IMR-90 (cell line): Measurements from ENCODE around the gene GNG7. TPM values are rescaled to one million over a fixed set of nuclear protein-coding genes. Genes with fewer than 3 reads are reported as not detected.

Experiments
- ATAC-seq: fragments of 200-7000 bp; cut with Tn5 transposase; 2 replicates; pipeline ENCODE4 v1.9.1; 2020; ENCODE audit warnings: low read depth, mild to moderate bottlenecking, moderate library complexity
- BruUV-seq: library from RNA; stranded (reverse); fragments of 400-500 nt; replicated peaks from 2 replicates; lab custom pipeline; 2021; lab: Mats Ljungman, UMichigan
- CTCF ChIA-PET: fragments of 300-600 bp; formaldehyde crosslinking; extraction: SDS; loops from one replicate; lab custom pipeline; 2021; ENCODE audit warnings: antibody characterized with exemption; lab: Yijun Ruan, JAX
- POLR2A ChIA-PET: fragments of 300-600 bp; sonication (Branson Sonifier 250); formaldehyde crosslinking; loops from one replicate; lab custom pipeline; 2022; ENCODE audit warnings: antibody characterized with exemption; ENCODE audit not compliant: unreplicated experiment; lab: Charles Lee
- DNase-seq: peaks from one replicate; pipeline ENCODE4 v3.0.0; 2013
- H2AFZ ChIP-seq: replicated peaks from 2 replicates; pipeline ENCODE3; 2013; ENCODE audit warnings: low read length, mild to moderate bottlenecking; ENCODE audit not compliant: poor library complexity
- H2AK5ac ChIP-seq: 2 replicates; pipeline ENCODE4 v1.6.1; 2013; ENCODE audit warnings: low read depth, low read length, inconsistent platforms
- H2AK9ac ChIP-seq: replicated peaks from 2 replicates; pipeline ENCODE3; 2013; ENCODE audit warnings: mild to moderate bottlenecking, low read depth, low read length, moderate library complexity; ENCODE audit not compliant: poor library complexity
- H2BK120ac ChIP-seq: 2 replicates; pipeline ENCODE4 v1.6.1; 2013; ENCODE audit warnings: low read depth, low read length, inconsistent platforms
- H2BK15ac ChIP-seq: 3 replicates; pipeline ENCODE4 v1.6.1; 2013; ENCODE audit warnings: low read depth, low read length, inconsistent platforms
- H2BK20ac ChIP-seq: 2 replicates; pipeline ENCODE4 v1.6.1; 2013; ENCODE audit warnings: low read depth, mild to moderate bottlenecking, inconsistent platforms, low read length, moderate library complexity
- H2BK5ac ChIP-seq: 2 replicates; pipeline ENCODE4 v1.6.1; 2013; ENCODE audit warnings: mild to moderate bottlenecking, low read depth, low read length, inconsistent platforms; ENCODE audit not compliant: poor library complexity, severe bottlenecking
- H3K14ac ChIP-seq: replicated peaks from 2 replicates; pipeline ENCODE4 v1.6.1; 2013; ENCODE audit warnings: low read depth, low read length, inconsistent platforms
- H3K18ac ChIP-seq: 2 replicates; pipeline ENCODE4 v1.6.1; 2013; ENCODE audit warnings: low read depth, low read length, control low read depth
- H3K23ac ChIP-seq: 2 replicates; pipeline ENCODE4 v1.6.1; 2013; ENCODE audit warnings: low read depth, low read length, inconsistent platforms
- H3K27ac ChIP-seq: 2 replicates; pipeline ENCODE4 v1.5.1; 2013; ENCODE audit warnings: mild to moderate bottlenecking, control low read depth, low read length; ENCODE audit not compliant: insufficient read depth
- H3K27me3 ChIP-seq: 2 replicates; pipeline ENCODE4 v1.6.1; 2013; ENCODE audit warnings: low read length; ENCODE audit not compliant: control insufficient read depth, insufficient read depth
- H3K36me3 ChIP-seq: 2 replicates; pipeline ENCODE4 v1.6.1; 2013; ENCODE audit warnings: low read length, mixed read lengths; ENCODE audit not compliant: control insufficient read depth, insufficient read depth
- H3K4ac ChIP-seq: 2 replicates; pipeline ENCODE4 v1.6.1; 2013; ENCODE audit warnings: low read depth, low read length, inconsistent platforms
- H3K4me1 ChIP-seq: 2 replicates; pipeline ENCODE4 v1.6.1; 2013; ENCODE audit warnings: low read length, mixed read lengths; ENCODE audit not compliant: control insufficient read depth, insufficient read depth
- H3K4me2 ChIP-seq: 2 replicates; pipeline ENCODE4 v1.6.1; 2013; ENCODE audit warnings: low read depth, mild to moderate bottlenecking, control low read depth, low read length, moderate library complexity
- H3K4me3 ChIP-seq: 2 replicates; pipeline ENCODE4 v1.5.1; 2013; ENCODE audit warnings: low read depth, mild to moderate bottlenecking, control low read depth, low read length, moderate library complexity; ENCODE audit not compliant: insufficient read depth
- H3K56ac ChIP-seq: 2 replicates; pipeline ENCODE4 v1.6.1; 2013; ENCODE audit warnings: low read length, inconsistent platforms; ENCODE audit not compliant: insufficient read depth; ENCODE audit errors: extremely low read depth
- H3K79me1 ChIP-seq, 2 experiments: 2 replicates each; pipeline ENCODE4 v1.6.1; 2013; ENCODE audit warnings: low read length in 2 of 2, inconsistent platforms in 1 of 2, low read depth in 1 of 2
- H3K9ac ChIP-seq: 2 replicates; pipeline ENCODE4 v1.6.1; 2013; ENCODE audit warnings: low read depth, low read length, control low read depth
- H3K9me1 ChIP-seq: 2 replicates; pipeline ENCODE4 v1.6.1; 2013; ENCODE audit warnings: low read length, inconsistent platforms; ENCODE audit not compliant: insufficient read depth
- H3K9me3 ChIP-seq: 2 replicates; pipeline ENCODE4 v1.6.1; 2013; ENCODE audit warnings: low read length; ENCODE audit not compliant: control insufficient read depth, insufficient read depth
- H4K20me1 ChIP-seq: 2 replicates; pipeline ENCODE4 v1.6.1; 2013; ENCODE audit warnings: low read length, inconsistent platforms; ENCODE audit not compliant: insufficient read depth
- H4K5ac ChIP-seq: 2 replicates; pipeline ENCODE4 v1.6.1; 2013; ENCODE audit warnings: mild to moderate bottlenecking, low read depth, low read length, control low read depth
- H4K8ac ChIP-seq, 2 experiments: 2 replicates each; pipeline ENCODE4 v1.6.1; 2013; ENCODE audit warnings: low read depth in 2 of 2, low read length in 2 of 2, control low read depth in 1 of 2, inconsistent platforms in 1 of 2
- H4K91ac ChIP-seq: 2 replicates; pipeline ENCODE4 v1.6.1; 2013; ENCODE audit warnings: low read depth, low read length, inconsistent platforms; ENCODE audit not compliant: insufficient read depth
- BHLHE40 ChIP-seq: fragments of 150-350 bp; IDR thresholded peaks from 2 replicates; pipeline ENCODE4 v1.6.1; 2016; ENCODE audit warnings: mild to moderate bottlenecking, low read depth, low read length
- MAFK ChIP-seq: IDR thresholded peaks from 2 replicates; pipeline ENCODE4 v1.6.1; 2012; ENCODE audit warnings: low read depth, low read length, improper control_type of control experiment
- RFX5 ChIP-seq: IDR thresholded peaks from 2 replicates; pipeline ENCODE4 v1.8.0; 2012; ENCODE audit warnings: low read depth, mild to moderate bottlenecking, low read length, moderate library complexity
- WGBS, 2 experiments: methylation state at CpG; one replicate each; pipeline versions ENCODE4 v1.1.5 to v1.1.7; 2013; ENCODE audit warnings: missing lambda C conversion rate in 2 of 2; ENCODE audit not compliant: insufficient read length in 1 of 2; ENCODE audit errors: extremely low coverage in 2 of 2; 5-methylcytosine and 5-hydroxymethylcytosine counted together
- dilution Hi-C: fragments of 300-500 bp; cut with HindIII; formaldehyde crosslinking; loops from one replicate; pipeline ENCODE4 v1.14.3; 2018; ENCODE audit warnings: low sequenced_read_pairs; ENCODE audit not compliant: unreplicated experiment
- in situ Hi-C: fragments of 300-500 bp; cut with MboI; formaldehyde crosslinking; loops from 3 replicates; pipeline ENCODE4 v1.14.3; 2019; ENCODE audit warnings: low sequenced_read_pairs, inconsistent platforms, mixed read lengths
- intact Hi-C: fragments of 100-400 bp; cut with micrococcal nuclease; formaldehyde crosslinking; loops from 2 replicates; pipeline ENCODE4 v1.10.0; 2022
- polyA plus RNA-seq, 3 experiments: library from polyadenylated mRNA; depleted of rRNA; stranded (reverse); fragments of >200 nt; gene quantifications; 2 replicates each; pipeline ENCODE4 v1.2.3, GENCODE V29; 2012; ENCODE audit warnings: low replicate concordance in 1 of 3
- total RNA-seq: library from RNA; depleted of rRNA; stranded (reverse); fragments of >200 nt; gene quantifications from 2 replicates; pipeline ENCODE4 v1.2.3, GENCODE V29; 2012
- TF ChIP-seq, protein P1 (sequence below): fragments of 150-350 bp; IDR thresholded peaks from 2 replicates; pipeline ENCODE4 v1.6.1; 2017; ENCODE audit warnings: mild to moderate bottlenecking, antibody characterized with exemption, low read length, low read depth
- TF ChIP-seq, protein P2 (sequence below): conservative IDR thresholded peaks from 2 replicates; pipeline ENCODE4 v1.5.1; 2012; ENCODE audit warnings: mild to moderate bottlenecking, low read depth, low read length, improper control_type of control experiment

Gene GNG7
- total and polyA plus RNA-seq, 2 of the 4 experiments (the other 2 are of a cell fraction) = under 0.01 to 0.21 TPM

DNA sequence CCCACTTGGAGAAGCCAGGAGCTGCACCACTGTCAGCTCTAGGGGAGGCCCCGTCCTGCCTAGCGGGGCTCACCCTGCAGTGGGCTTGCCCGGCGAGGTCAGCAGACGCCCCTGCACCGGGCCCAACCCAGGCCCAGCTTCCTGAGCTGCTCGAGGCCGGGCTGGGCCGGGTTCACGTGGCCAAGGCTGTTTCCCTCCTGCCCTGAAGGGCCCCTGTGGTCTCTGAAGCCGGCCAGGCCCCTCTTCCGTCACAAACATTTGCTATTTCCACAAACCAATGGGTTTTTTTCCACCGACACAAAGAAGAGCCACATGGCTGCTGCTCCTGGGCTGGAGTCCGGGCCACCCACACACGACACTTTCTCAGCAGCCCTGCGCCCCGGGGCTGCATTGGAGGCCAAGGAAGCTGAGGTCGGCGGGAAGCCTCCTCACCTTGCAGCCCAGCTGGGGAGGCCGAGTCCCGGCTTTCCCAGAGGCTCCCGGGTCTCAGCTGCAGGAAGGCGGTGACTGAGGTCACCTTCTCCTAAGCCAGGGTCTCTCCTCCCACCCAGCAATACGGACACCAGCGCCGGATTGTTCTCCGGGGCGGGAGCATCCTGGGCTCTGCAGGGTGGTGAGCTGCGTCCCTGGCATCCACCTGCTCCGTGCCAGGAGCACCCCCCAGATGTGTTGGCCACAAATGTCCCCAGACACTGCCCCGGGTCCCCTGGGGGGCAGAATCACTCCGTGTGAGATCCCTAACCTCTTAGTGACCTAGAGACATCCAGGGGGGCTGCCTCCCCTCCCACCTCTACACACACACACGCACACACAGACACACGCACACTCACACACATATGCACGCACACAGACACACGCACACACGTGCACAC, 146.0 kb downstream of the GNG7 start (continued):
- TF ChIP-seq MAFK = no peak
- no peak for TF ChIP-seq RFX5

DNA sequence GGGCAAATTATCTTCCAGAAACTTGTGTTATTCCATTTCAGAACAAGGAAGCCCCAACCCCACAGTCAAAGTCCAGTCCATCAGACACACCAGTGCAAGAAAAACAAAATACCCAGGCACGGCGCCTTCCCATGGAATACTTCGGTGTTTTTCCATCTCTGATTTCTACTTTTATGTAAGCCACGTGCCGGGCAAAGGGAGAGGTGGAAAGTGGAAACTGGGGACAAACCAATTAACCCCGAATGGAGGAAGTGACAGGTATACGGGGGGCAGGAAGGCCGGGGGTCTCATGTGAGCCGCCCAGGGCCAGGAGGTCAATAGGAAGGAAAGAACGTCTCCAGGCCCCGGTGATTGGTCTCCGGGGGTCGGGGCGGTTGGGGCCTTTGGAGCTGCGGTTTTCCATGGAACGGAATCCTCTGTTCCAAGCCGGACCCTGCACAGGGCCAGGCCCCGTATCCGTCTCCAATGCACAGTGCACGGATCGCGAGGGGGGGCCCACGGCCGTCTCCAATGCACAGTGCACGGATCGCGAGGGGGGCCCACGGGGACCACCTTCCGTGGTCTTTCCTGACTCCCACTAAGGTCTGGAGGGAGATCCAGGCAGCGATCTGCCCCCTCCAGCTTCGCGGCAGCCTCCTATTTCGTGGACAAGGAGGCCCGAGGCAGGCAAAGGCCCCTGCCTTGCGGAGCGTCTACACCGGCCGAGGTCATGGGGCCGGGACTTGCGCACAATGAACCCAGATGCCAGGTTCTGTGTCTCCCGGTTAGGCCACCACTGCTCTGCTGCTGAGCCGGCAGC, 146.9 kb downstream of the GNG7 start:
- Histone ChIP-seq H2AK9ac (peak overlapping the region; percentile 74), H2BK120ac (peak overlapping the region; percentile 81), H4K8ac (peak overlapping the region; percentile 27 to 82; a peak in 2 of 4 replicates), H2BK15ac (no peak overlapping the region), H4K20me1 (no peaks in the 10 kb centered on the region), H3K4me1 (no peaks in the 10 kb centered on the region), H4K91ac (peak overlapping the region; percentile 48), H3K18ac (no peak overlapping the region), H2AFZ (peak overlapping the region; percentile 63), H3K4me2 (no peak overlapping the region), H3K23ac (peak overlapping the region; percentile 51; the same call in 1 of the 2 replicates), H2BK5ac (no peak overlapping the region), H3K9ac (no peak overlapping the region), H3K56ac (no peak overlapping the region), H2BK20ac (peak overlapping the region; percentile 81), H3K14ac (peak overlapping the region; percentile 52; the same call in 1 of the 2 replicates), H3K79me1 (0 out of 4 replicates have a peak, but pooled peaks cover 0 to 3% of the 10 kb centered on the region in 2 experiments), H3K4me3 (no peak overlapping the region), H2AK5ac (peak overlapping the region; percentile 39; the same call in 1 of the 2 replicates), H3K36me3 (no peaks in the 10 kb centered on the region), H3K9me3 (no peaks in the 10 kb centered on the region), H4K5ac (no peak overlapping the region), H3K9me1 (peaks cover 12% of the 10 kb centered on the region), H3K27me3 (no peaks in the 10 kb centered on the region), H3K27ac (no peak overlapping the region), H3K4ac (peak overlapping the region; percentile 81)
- in situ Hi-C loops (no loop called here), dilution Hi-C loops (no loop called here), intact Hi-C loops (loop anchor here (10.0 kb wide), 1 partner anchor 991 kb away; the partner anchor contains the start of gene MEX3D)
- CTCF ChIA-PET = no interaction called here
- ATAC-seq (no peak), DNase-seq (no peak)
- TF ChIP-seq, protein P1, sequence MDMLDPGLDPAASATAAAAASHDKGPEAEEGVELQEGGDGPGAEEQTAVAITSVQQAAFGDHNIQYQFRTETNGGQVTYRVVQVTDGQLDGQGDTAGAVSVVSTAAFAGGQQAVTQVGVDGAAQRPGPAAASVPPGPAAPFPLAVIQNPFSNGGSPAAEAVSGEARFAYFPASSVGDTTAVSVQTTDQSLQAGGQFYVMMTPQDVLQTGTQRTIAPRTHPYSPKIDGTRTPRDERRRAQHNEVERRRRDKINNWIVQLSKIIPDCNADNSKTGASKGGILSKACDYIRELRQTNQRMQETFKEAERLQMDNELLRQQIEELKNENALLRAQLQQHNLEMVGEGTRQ = no peak
- no peak for TF ChIP-seq BHLHE40
- TF ChIP-seq, protein P2, sequence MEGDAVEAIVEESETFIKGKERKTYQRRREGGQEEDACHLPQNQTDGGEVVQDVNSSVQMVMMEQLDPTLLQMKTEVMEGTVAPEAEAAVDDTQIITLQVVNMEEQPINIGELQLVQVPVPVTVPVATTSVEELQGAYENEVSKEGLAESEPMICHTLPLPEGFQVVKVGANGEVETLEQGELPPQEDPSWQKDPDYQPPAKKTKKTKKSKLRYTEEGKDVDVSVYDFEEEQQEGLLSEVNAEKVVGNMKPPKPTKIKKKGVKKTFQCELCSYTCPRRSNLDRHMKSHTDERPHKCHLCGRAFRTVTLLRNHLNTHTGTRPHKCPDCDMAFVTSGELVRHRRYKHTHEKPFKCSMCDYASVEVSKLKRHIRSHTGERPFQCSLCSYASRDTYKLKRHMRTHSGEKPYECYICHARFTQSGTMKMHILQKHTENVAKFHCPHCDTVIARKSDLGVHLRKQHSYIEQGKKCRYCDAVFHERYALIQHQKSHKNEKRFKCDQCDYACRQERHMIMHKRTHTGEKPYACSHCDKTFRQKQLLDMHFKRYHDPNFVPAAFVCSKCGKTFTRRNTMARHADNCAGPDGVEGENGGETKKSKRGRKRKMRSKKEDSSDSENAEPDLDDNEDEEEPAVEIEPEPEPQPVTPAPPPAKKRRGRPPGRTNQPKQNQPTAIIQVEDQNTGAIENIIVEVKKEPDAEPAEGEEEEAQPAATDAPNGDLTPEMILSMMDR = no peak
- POLR2A ChIA-PET = no interaction called here
- no TSS peak for BruUV-seq
- 89% methylated on average over 21 of the region's 42 CpGs; no CpG with 5 or more reads in 1 of the 2 experiments for WGBS, 2 experiments
